ENCODE measurements around the gene GABARAPL2.

Gene GABARAPL2
- 34.3 to 59.6 (median 37.5) reads per million in 9 experiments for total RNA-seq

DNA sequence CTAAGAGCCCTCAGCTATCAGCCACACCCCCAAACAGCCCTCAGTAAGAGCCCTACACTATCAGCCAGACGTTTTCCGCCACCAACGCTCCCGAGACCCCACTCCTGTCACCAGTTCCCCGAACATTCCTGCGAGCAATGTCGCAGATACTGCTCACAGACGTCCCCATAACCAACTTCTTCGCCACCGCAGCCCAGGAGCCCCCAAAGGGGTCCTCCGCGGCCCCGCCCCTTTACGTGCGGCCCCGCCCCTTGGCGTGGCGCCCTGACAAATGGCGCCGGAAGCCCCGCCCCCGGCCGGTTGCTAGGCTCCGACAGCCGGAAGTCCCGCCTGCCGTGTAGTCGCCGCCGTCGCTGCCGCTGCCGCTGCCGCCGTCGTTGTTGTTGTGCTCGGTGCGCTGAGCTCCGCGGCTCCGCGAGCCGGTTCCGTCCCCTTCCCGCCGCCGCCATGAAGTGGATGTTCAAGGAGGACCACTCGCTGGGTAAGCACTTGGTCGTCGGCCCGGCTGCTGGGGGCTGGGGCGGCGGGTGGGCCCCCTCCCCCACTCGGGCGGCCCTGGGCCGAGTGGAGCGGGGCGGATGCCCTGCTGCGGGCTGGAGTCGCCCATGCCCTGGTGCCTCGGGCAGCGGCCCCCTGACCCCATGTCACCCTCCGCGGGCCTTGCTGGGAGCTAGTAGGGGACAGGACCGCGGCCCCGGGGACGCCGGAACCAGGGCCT, at the start of gene GABARAPL2:
Gene GABARAPL2 (plus strand): TSS at position 340 of the 718 bp plus-strand sequence. CDS start 108 bp downstream, at position 448.
- Mint-ChIP-seq H3K4me1 (ENCODE audit: low read depth in 2 of 2) (peaks cover 21 to 43% of the 10 kb centered on the region in 2 donors), H3K27me3 (peaks cover 19 to 27% of the 10 kb centered on the region in 2 donors), H3K4me3 (peak within 1 kb of the TSS; percentile 86 to 89), H3K27ac (peak within 1 kb of the TSS; percentile 92 to 94), H3K9me3 (no peaks in the 10 kb centered on the region), H3K36me3 (ENCODE audit: insufficient read depth) (peaks cover 26% of the 10 kb centered on the region)
- ATAC-seq (replicated peaks), result peak; percentile 75
- DNase-seq, result peak; percentile 90 to 94 (median 92)

- H3K36me3 Mint-ChIP-seq (ENCODE audit: insufficient read depth), result no peaks in the 10 kb centered on the region
- H3K4me1 Mint-ChIP-seq (ENCODE audit: low read depth in 2 of 2), result peaks cover 8 to 9% of the 10 kb centered on the region in 2 donors
- no peak for ATAC-seq (replicated peaks)
- no peak for DNase-seq
- no peaks in the 10 kb centered on the region for H3K27me3 Mint-ChIP-seq
- H3K9me3 Mint-ChIP-seq, result no peaks in the 10 kb centered on the region
- no peak overlapping the region for H3K4me3 Mint-ChIP-seq
- no peak overlapping the region for H3K27ac Mint-ChIP-seq
These were observed 47.0 kb upstream of the GABARAPL2 start for GRCh38 chr16:75519175-75519574.

DNA sequence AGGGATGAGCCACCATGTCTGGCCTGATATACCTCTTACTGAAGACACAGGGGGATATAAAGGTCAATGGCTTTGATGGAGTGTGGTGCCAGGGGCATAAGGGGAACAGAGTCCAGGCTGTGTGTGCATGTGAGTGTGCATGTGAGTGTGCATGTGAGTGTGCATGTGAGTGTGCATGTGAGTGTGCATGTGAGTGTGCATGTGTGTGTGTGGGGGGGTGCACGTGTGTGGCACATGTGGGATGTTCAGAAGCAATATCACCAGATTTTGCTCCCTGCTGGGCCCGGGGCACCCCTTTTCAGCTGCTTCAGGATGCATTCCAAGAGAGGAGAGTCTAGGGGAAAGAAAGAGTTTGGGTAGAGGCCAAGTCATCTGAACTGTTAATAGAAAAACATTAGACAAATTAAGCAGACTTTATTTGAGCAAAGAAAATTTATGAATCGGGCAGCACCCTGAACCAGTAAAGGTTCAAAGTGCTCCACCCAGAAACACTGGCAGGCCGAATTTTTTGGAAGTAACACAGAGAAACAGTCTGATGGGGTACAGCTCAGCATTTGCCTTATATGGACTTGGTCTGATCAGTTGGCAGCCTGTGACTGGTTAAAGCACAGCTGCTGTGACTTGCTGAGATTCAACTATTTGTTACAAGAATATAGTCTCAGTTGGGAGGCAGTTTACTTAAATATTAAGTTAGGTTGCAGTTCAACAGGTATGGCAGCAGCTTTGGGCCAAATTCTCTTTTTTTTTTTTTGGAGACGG, 40.0 kb upstream of the GABARAPL2 start:
- no peak for ATAC-seq (replicated peaks)
- H3K36me3 Mint-ChIP-seq (ENCODE audit: insufficient read depth), result no peaks in the 10 kb centered on the region
- no peak overlapping the region for H3K27ac Mint-ChIP-seq
- H3K9me3 Mint-ChIP-seq, result no peaks in the 10 kb centered on the region
- H3K27me3 Mint-ChIP-seq, result peaks cover 0 to 3% of the 10 kb centered on the region in 2 donors
- no peak overlapping the region for H3K4me3 Mint-ChIP-seq
- DNase-seq, result no peak
- no peaks in the 10 kb centered on the region for H3K4me1 Mint-ChIP-seq (ENCODE audit: low read depth in 2 of 2)

- no peak for ATAC-seq (replicated peaks)
- no peaks in the 10 kb centered on the region for H3K36me3 Mint-ChIP-seq (ENCODE audit: insufficient read depth)
- H3K27me3 Mint-ChIP-seq, result peaks cover 0 to 18% of the 10 kb centered on the region in 2 donors
- no peaks in the 10 kb centered on the region for H3K4me1 Mint-ChIP-seq (ENCODE audit: low read depth in 2 of 2)
- no peaks in the 10 kb centered on the region for H3K9me3 Mint-ChIP-seq
- H3K27ac Mint-ChIP-seq, result no peak overlapping the region
- H3K4me3 Mint-ChIP-seq, result no peak overlapping the region
- no peak for DNase-seq
These were observed 38.3 kb upstream of the GABARAPL2 start for GRCh38 chr16:75527825-75528299.

- Mint-ChIP-seq H3K9me3 (no peaks in the 10 kb centered on the region), H3K36me3 (ENCODE audit: insufficient read depth) (no peaks in the 10 kb centered on the region), H3K27ac (no peak overlapping the region), H3K4me3 (no peak overlapping the region), H3K27me3 (peaks cover 0 to 18% of the 10 kb centered on the region in 2 donors), H3K4me1 (ENCODE audit: low read depth in 2 of 2) (no peaks in the 10 kb centered on the region)
- no peak for ATAC-seq (replicated peaks)
- no peak for DNase-seq
These were observed 36.9 kb upstream of the GABARAPL2 start for GRCh38 chr16:75529056-75529905.

- Mint-ChIP-seq H3K27ac (no peak overlapping the region), H3K27me3 (peaks cover 0 to 23% of the 10 kb centered on the region in 2 donors), H3K36me3 (ENCODE audit: insufficient read depth) (no peaks in the 10 kb centered on the region), H3K4me3 (no peak overlapping the region), H3K9me3 (no peaks in the 10 kb centered on the region), H3K4me1 (ENCODE audit: low read depth in 2 of 2) (no peaks in the 10 kb centered on the region)
- no peak for DNase-seq
- no peak for ATAC-seq (replicated peaks)
These were observed 36.2 kb upstream of the GABARAPL2 start for GRCh38 chr16:75529959-75530358.

GRCh38 chr16:75532142-75532765, 33.9 kb upstream of the GABARAPL2 start:
- DNase-seq, result no peak
- no peaks in the 10 kb centered on the region for H3K9me3 Mint-ChIP-seq
- H3K36me3 Mint-ChIP-seq (ENCODE audit: insufficient read depth), result no peaks in the 10 kb centered on the region
- H3K4me3 Mint-ChIP-seq, result no peak overlapping the region
- no peak for ATAC-seq (replicated peaks)
- no peaks in the 10 kb centered on the region for H3K4me1 Mint-ChIP-seq (ENCODE audit: low read depth in 2 of 2)
- no peak overlapping the region for H3K27ac Mint-ChIP-seq
- peaks cover 0 to 27% of the 10 kb centered on the region in 2 donors for H3K27me3 Mint-ChIP-seq

DNA sequence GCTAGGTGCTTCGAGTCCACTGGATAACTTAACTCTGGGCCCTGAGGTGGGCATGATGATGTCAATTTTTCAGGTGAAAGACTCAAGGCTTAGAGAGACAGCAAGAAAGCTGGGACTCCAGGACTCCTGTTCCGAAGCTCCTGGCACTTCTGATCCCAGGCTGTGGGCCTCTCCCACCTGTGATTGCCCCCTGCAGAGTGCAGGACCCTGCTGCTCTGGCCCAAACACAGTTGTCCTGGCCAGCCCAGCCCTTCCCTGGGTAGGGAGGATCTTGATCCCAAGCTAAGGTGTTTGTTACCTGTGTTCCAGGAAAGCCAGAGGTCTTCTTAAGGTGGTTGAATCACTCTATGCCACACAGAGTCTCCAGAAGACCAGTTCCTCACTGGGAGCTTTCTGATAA, 33.4 kb upstream of the GABARAPL2 start:
- ATAC-seq (replicated peaks) (no peak), DNase-seq (no peak)
- Mint-ChIP-seq H3K4me1 (ENCODE audit: low read depth in 2 of 2) (no peaks in the 10 kb centered on the region), H3K4me3 (no peak overlapping the region), H3K36me3 (ENCODE audit: insufficient read depth) (no peaks in the 10 kb centered on the region), H3K27me3 (peaks cover 0 to 27% of the 10 kb centered on the region in 2 donors), H3K27ac (no peak overlapping the region), H3K9me3 (no peaks in the 10 kb centered on the region)

GRCh38 chr16:75534560-75535205, 31.5 kb upstream of the GABARAPL2 start:
- DNase-seq, result no peak
- Mint-ChIP-seq H3K27me3 (peaks cover 0 to 27% of the 10 kb centered on the region in 2 donors), H3K4me3 (no peak overlapping the region), H3K27ac (no peak overlapping the region), H3K4me1 (ENCODE audit: low read depth in 2 of 2) (no peaks in the 10 kb centered on the region), H3K9me3 (no peaks in the 10 kb centered on the region), H3K36me3 (ENCODE audit: insufficient read depth) (no peaks in the 10 kb centered on the region)
- no peak for ATAC-seq (replicated peaks)

GRCh38 chr16:75535211-75535843, 30.9 kb upstream of the GABARAPL2 start:
- peaks cover 0 to 27% of the 10 kb centered on the region in 2 donors for H3K27me3 Mint-ChIP-seq
- no peaks in the 10 kb centered on the region for H3K36me3 Mint-ChIP-seq (ENCODE audit: insufficient read depth)
- no peaks in the 10 kb centered on the region for H3K4me1 Mint-ChIP-seq (ENCODE audit: low read depth in 2 of 2)
- no peak overlapping the region for H3K27ac Mint-ChIP-seq
- no peak for DNase-seq
- no peak for ATAC-seq (replicated peaks)
- H3K9me3 Mint-ChIP-seq, result no peaks in the 10 kb centered on the region
- no peak overlapping the region for H3K4me3 Mint-ChIP-seq

DNA sequence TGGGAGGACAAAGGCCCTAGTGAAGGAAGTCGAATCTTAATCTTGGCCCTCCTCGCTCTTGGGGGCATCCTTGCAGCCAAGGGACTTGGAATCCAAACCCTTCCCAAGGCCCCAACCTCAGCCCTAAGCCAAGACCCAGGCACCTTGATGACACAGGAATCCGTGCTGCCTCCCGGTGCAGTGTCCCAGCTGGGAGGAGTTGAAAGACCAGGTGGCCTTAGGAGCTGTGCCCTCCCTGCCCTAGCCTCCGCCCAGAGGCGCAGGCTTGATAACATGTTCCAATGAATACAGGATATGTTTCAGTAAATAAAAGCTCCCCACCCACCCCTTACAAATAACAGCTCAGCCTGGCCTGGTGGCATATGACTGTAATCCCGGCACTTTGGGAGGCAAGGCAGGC, 30.3 kb upstream of the GABARAPL2 start, which contains the start of gene CHST5:
Gene CHST5 (minus strand): TSS at position 208 of the 400 bp plus-strand sequence. CDS start 5,724 bp downstream, outside the sequence.
- no peaks in the 10 kb centered on the region for H3K4me1 Mint-ChIP-seq (ENCODE audit: low read depth in 2 of 2)
- peaks cover 0 to 27% of the 10 kb centered on the region in 2 donors for H3K27me3 Mint-ChIP-seq
- no peaks in the 10 kb centered on the region for H3K36me3 Mint-ChIP-seq (ENCODE audit: insufficient read depth)
- ATAC-seq (replicated peaks), result no peak
- no peak within 1 kb of the TSS for H3K27ac Mint-ChIP-seq
- no peak within 1 kb of the TSS for H3K4me3 Mint-ChIP-seq
- no peak for DNase-seq
- no peaks in the 10 kb centered on the region for H3K9me3 Mint-ChIP-seq

DNA sequence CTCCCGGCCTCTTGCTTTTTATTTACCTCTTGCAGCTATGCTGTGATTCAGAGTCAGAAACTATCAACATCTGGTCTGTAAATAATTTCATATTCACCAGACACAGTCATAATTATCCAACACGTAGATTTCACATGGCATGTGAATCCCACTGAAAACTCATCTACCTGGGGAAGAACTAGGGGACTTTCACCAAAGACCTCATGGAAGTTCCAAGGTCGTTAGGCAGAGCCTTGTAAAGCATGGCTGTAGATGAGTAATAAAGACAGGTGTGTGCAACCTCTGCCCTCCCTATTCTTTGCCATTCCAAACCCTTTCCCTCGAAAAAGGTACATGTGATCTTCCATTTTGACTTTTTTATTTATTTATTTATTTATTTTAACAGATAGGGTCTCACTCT, 28.4 kb upstream of the GABARAPL2 start:
- H3K27me3 Mint-ChIP-seq, result peaks cover 0 to 9% of the 10 kb centered on the region in 2 donors
- DNase-seq (no peak), ATAC-seq (replicated peaks) (no peak)
- H3K4me3 Mint-ChIP-seq, result no peak overlapping the region
- H3K4me1 Mint-ChIP-seq (ENCODE audit: low read depth in 2 of 2), result no peaks in the 10 kb centered on the region
- H3K36me3 Mint-ChIP-seq (ENCODE audit: insufficient read depth), result no peaks in the 10 kb centered on the region
- H3K27ac Mint-ChIP-seq, result no peak overlapping the region
- no peaks in the 10 kb centered on the region for H3K9me3 Mint-ChIP-seq

Data from effector memory CD8-positive, alpha-beta T cell (primary cell).